Breast epithelium (tissue), 4 donors: ENCODE results near the gene POLR1D. TPM values are rescaled to one million over a fixed set of nuclear protein-coding genes. Genes with fewer than 3 reads are reported as not detected.

Experiments used
- DNase-seq, 2 donors: peaks; one replicate each; pipeline ENCODE4 v3.0.0-alpha.2; 2019; ENCODE audit warnings: low spot score in 2 of 2
- H3K27ac ChIP-seq, 2 donors: fragments of 200-600 bp; sonication (generic) in 1 of 2; one replicate each; pipeline ENCODE4 v1.5.1; 2016 to 2019; ENCODE audit warnings: mild to moderate bottlenecking in 1 of 2
- H3K27me3 ChIP-seq, 2 donors: fragments of 200-600 bp; sonication (generic) in 1 of 2; one replicate each; pipeline versions ENCODE4 v1.5.1 to v1.6.0; 2017 to 2019; ENCODE audit warnings: control low read depth in 1 of 2, mild to moderate bottlenecking in 1 of 2
- H3K36me3 ChIP-seq: fragments of 200-600 bp; one replicate; pipeline ENCODE4 v1.5.1; 2019
- H3K4me1 ChIP-seq, 2 donors: fragments of 200-600 bp; sonication (generic); one replicate each; pipeline ENCODE4 v1.5.1; 2016 to 2019; ENCODE audit warnings: control low read depth in 1 of 2
- H3K4me3 ChIP-seq, 3 donors: fragments of 200-600 bp; sonication (generic); 1 replicate in 2 of 3; 2 replicates in 1 of 3; pipeline ENCODE4 v1.5.1; 2016 to 2019; ENCODE audit warnings: mild to moderate bottlenecking in 3 of 3, moderate library complexity in 2 of 3
- H3K9me3 ChIP-seq, 2 donors: fragments of 200-600 bp; sonication (generic) in 1 of 2; one replicate each; pipeline ENCODE4 v1.5.1; 2016 to 2019; ENCODE audit warnings: control low read depth in 1 of 2
- CTCF ChIP-seq, 3 donors: fragments of 450-650 bp; IDR thresholded peaks; one replicate each; pipeline ENCODE4 v1.5.1; 2016 to 2017; ENCODE audit warnings: antibody characterized with exemption in 3 of 3, mild to moderate bottlenecking in 3 of 3, moderate library complexity in 3 of 3
- POLR2A ChIP-seq: fragments of 450-650 bp; IDR thresholded peaks from one replicate; pipeline ENCODE4 v1.6.1; 2016; ENCODE audit warnings: antibody characterized with exemption, mild to moderate bottlenecking, moderate library complexity
- POLR2AphosphoS5 ChIP-seq, 3 donors: sonication (generic); formaldehyde crosslinking; IDR thresholded peaks; one replicate each; pipeline ENCODE4 v1.6.1; 2017; ENCODE audit warnings: antibody characterized with exemption in 3 of 3
- intact Hi-C: fragments of 100-400 bp; cut with DNase I; formaldehyde crosslinking; loops from one replicate; pipeline ENCODE4 v1.15.1; 2023; ENCODE audit warnings: low total_unique reads
- total RNA-seq, 3 donors: library from RNA; depleted of rRNA; stranded (reverse); fragments of >200 nt; gene quantifications; one replicate each; pipeline ENCODE4 v1.1.0, GENCODE V29; 2016

POLR1D gene
- total RNA-seq, 3 donors from 2014 or later: 103 to 130 (median 115) TPM

- Histone ChIP-seq H3K27ac (no peak overlapping the region), H3K9me3 (no peaks in the 10 kb centered on the region), H3K27me3 (no peaks in the 10 kb centered on the region), H3K36me3 (no peaks in the 10 kb centered on the region), H3K4me3 (no peak overlapping the region), H3K4me1 (no peaks in the 10 kb centered on the region)
- intact Hi-C loops: no loop called here
- no peak for DNase-seq
- no peak for TF ChIP-seq POLR2A
- TF ChIP-seq POLR2AphosphoS5 (IDR thresholded peaks at IDR 0.05): no peak
- TF ChIP-seq CTCF (IDR thresholded peaks at IDR 0.05): no peak
Observed at GRCh38 chr13:27578121-27579030, 43.3 kb upstream of the POLR1D start.

GRCh38 chr13:27583645-27584044, 38.0 kb upstream of the POLR1D start:
- no peaks in the 10 kb centered on the region for H3K9me3 ChIP-seq
- no peak for DNase-seq
- H3K36me3 ChIP-seq: no peaks in the 10 kb centered on the region
- no peak for TF ChIP-seq CTCF (IDR thresholded peaks at IDR 0.05)
- no peak for TF ChIP-seq POLR2AphosphoS5 (IDR thresholded peaks at IDR 0.05)
- no peak for TF ChIP-seq POLR2A
- intact Hi-C loops: no loop called here
- no peak overlapping the region for H3K4me3 ChIP-seq
- no peak overlapping the region for H3K27ac ChIP-seq
- no peaks in the 10 kb centered on the region for H3K4me1 ChIP-seq
- H3K27me3 ChIP-seq: no peaks in the 10 kb centered on the region

GRCh38 chr13:27587095-27587746, 34.5 kb upstream of the POLR1D start:
- no peaks in the 10 kb centered on the region for H3K9me3 ChIP-seq
- no peaks in the 10 kb centered on the region for H3K27me3 ChIP-seq
- no peak for DNase-seq
- TF ChIP-seq POLR2A (no peak), POLR2AphosphoS5 (IDR thresholded peaks at IDR 0.05) (no peak), CTCF (IDR thresholded peaks at IDR 0.05) (no peak)
- no peaks in the 10 kb centered on the region for H3K4me1 ChIP-seq
- intact Hi-C loops: loop anchor here (5.0 kb wide), 1 partner anchor 785 kb away; no protein-coding TSS in a partner anchor
- H3K36me3 ChIP-seq: no peaks in the 10 kb centered on the region
- no peak overlapping the region for H3K4me3 ChIP-seq
- H3K27ac ChIP-seq: no peak overlapping the region

- H3K9me3 ChIP-seq: no peaks in the 10 kb centered on the region
- no peak overlapping the region for H3K27ac ChIP-seq
- no peaks in the 10 kb centered on the region for H3K4me1 ChIP-seq
- TF ChIP-seq POLR2AphosphoS5 (IDR thresholded peaks at IDR 0.05) (no peak), CTCF (IDR thresholded peaks at IDR 0.05) (no peak), POLR2A (no peak)
- DNase-seq: no peak
- no peak overlapping the region for H3K4me3 ChIP-seq
- no peaks in the 10 kb centered on the region for H3K36me3 ChIP-seq
- H3K27me3 ChIP-seq: no peaks in the 10 kb centered on the region
- intact Hi-C loops: loop anchor here (5.0 kb wide), 1 partner anchor 786 kb away; no protein-coding TSS in a partner anchor
Observed at GRCh38 chr13:27588405-27588804, 33.3 kb upstream of the POLR1D start.

GRCh38 chr13:27592865-27593264, 28.8 kb upstream of the POLR1D start:
- H3K27ac ChIP-seq: no peak overlapping the region
- H3K27me3 ChIP-seq: no peaks in the 10 kb centered on the region
- H3K36me3 ChIP-seq: no peaks in the 10 kb centered on the region
- H3K4me3 ChIP-seq: no peak overlapping the region
- DNase-seq: no peak
- TF ChIP-seq CTCF (IDR thresholded peaks at IDR 0.05) (no peak), POLR2AphosphoS5 (IDR thresholded peaks at IDR 0.05) (no peak), POLR2A (no peak)
- H3K4me1 ChIP-seq: no peaks in the 10 kb centered on the region
- no peaks in the 10 kb centered on the region for H3K9me3 ChIP-seq
- intact Hi-C loops: no loop called here
